Liver (tissue), 9 donors: ENCODE results near the gene STOML1. TPM values are rescaled to one million over a fixed set of nuclear protein-coding genes. Genes with fewer than 3 reads are reported as not detected.
"Not testable (repeated sequence)": the region's sequence is repeated elsewhere in the genome, so short reads cannot be mapped to it uniquely, and the experiment has no call there.

Experiments
- DNase-seq: peaks from one replicate; pipeline ENCODE4 v3.0.0-alpha.2; 2017; ENCODE audit warnings: low spot score
- H3K27ac ChIP-seq, 2 donors: one replicate each; pipeline ENCODE4 v1.7.0; 2013; ENCODE audit warnings: inconsistent platforms in 2 of 2, low read length in 2 of 2, control low read depth in 1 of 2, low read depth in 1 of 2, mild to moderate bottlenecking in 1 of 2
- H3K27me3 ChIP-seq, 4 donors: one replicate each; pipeline versions ENCODE4 v1.6.1 to v1.7.0; 2013; ENCODE audit warnings: low read length in 3 of 4, inconsistent platforms in 1 of 4, mild to moderate bottlenecking in 1 of 4, moderate library complexity in 1 of 4; ENCODE audit not compliant: control insufficient read depth in 4 of 4, insufficient read depth in 4 of 4
- H3K36me3 ChIP-seq, 4 donors: one replicate each; pipeline versions ENCODE4 v1.6.1 to v1.7.0; 2013; ENCODE audit warnings: low read length in 3 of 4, mild to moderate bottlenecking in 3 of 4, low read depth in 1 of 4, moderate library complexity in 1 of 4; ENCODE audit not compliant: control insufficient read depth in 4 of 4, insufficient read depth in 3 of 4
- H3K4me1 ChIP-seq, 4 donors: one replicate each; pipeline versions ENCODE4 v1.6.1 to v1.7.0; 2013; ENCODE audit warnings: low read length in 3 of 4, mild to moderate bottlenecking in 3 of 4, moderate library complexity in 1 of 4; ENCODE audit not compliant: control insufficient read depth in 4 of 4, insufficient read depth in 4 of 4
- H3K4me3 ChIP-seq, 3 donors: one replicate each; pipeline versions ENCODE4 v1.6.1 to v1.7.0; 2013; ENCODE audit warnings: low read length in 3 of 3, control low read depth in 1 of 3, low read depth in 1 of 3, mild to moderate bottlenecking in 1 of 3
- H3K9ac ChIP-seq, 2 donors: one replicate each; pipeline ENCODE4 v1.7.0; 2013; ENCODE audit warnings: low read length in 2 of 2, mild to moderate bottlenecking in 2 of 2, moderate library complexity in 2 of 2, control low read depth in 1 of 2, low read depth in 1 of 2
- H3K9me3 ChIP-seq, 4 donors: one replicate each; pipeline versions ENCODE4 v1.6.1 to v1.7.0; 2013; ENCODE audit warnings: low read length in 3 of 4; ENCODE audit not compliant: control insufficient read depth in 4 of 4
- EGR1 ChIP-seq, 2 donors: IDR thresholded peaks; 2 replicates each; pipeline ENCODE4 v1.6.1; 2016 to 2018; ENCODE audit warnings: antibody characterized with exemption in 2 of 2, low read depth in 2 of 2
- FOXA1 ChIP-seq: IDR thresholded peaks from 2 replicates; pipeline ENCODE4 v1.6.1; 2016; ENCODE audit warnings: antibody characterized with exemption
- FOXA2 ChIP-seq: IDR thresholded peaks from 2 replicates; pipeline ENCODE4 v1.6.1; 2016; ENCODE audit warnings: antibody characterized with exemption
- HNF4A ChIP-seq, 2 donors: conservative IDR thresholded peaks; 2 replicates each; pipeline ENCODE4 v1.6.1; 2016; ENCODE audit warnings: antibody characterized with exemption in 2 of 2, mild to moderate bottlenecking in 2 of 2
- HNF4G ChIP-seq: IDR thresholded peaks from 2 replicates; pipeline ENCODE4 v1.6.1; 2016; ENCODE audit warnings: antibody characterized with exemption
- JUND ChIP-seq, 2 donors: IDR thresholded peaks; 2 replicates each; pipeline ENCODE4 v1.6.1; 2016; ENCODE audit warnings: antibody characterized with exemption in 2 of 2
- NR2F2 ChIP-seq: IDR thresholded peaks from 2 replicates; pipeline ENCODE4 v1.6.1; 2016; ENCODE audit warnings: antibody characterized with exemption
- RAD21 ChIP-seq, 2 donors: IDR thresholded peaks; 2 replicates each; pipeline ENCODE4 v1.6.1; 2016; ENCODE audit warnings: antibody characterized with exemption in 2 of 2, mild to moderate bottlenecking in 2 of 2
- REST ChIP-seq: IDR thresholded peaks from 2 replicates; pipeline ENCODE4 v1.6.1; 2016; ENCODE audit warnings: antibody characterized with exemption, mild to moderate bottlenecking
- RXRA ChIP-seq, 2 donors: IDR thresholded peaks; 2 replicates each; pipeline ENCODE4 v1.6.1; 2017 to 2018; ENCODE audit warnings: antibody characterized with exemption in 2 of 2, mild to moderate bottlenecking in 1 of 2
- SP1 ChIP-seq: IDR thresholded peaks from 2 replicates; pipeline ENCODE4 v1.6.1; 2018; ENCODE audit warnings: antibody characterized with exemption, mild to moderate bottlenecking
- TAF1 ChIP-seq: conservative IDR thresholded peaks from 2 replicates; pipeline ENCODE4 v1.6.1; 2016; ENCODE audit warnings: antibody characterized with exemption, mild to moderate bottlenecking
- YY1 ChIP-seq: IDR thresholded peaks from 2 replicates; pipeline ENCODE4 v1.6.1; 2016; ENCODE audit warnings: antibody characterized with exemption, mild to moderate bottlenecking
- ZBTB33 ChIP-seq: IDR thresholded peaks from 2 replicates; pipeline ENCODE4 v1.6.1; 2016; ENCODE audit warnings: antibody characterized with exemption
- WGBS: extraction: QIAGEN DNeasy Blood & Tissue Kit; methylation state at CpG from one replicate; pipeline ENCODE4 v1.1.7; 2013; 5-methylcytosine and 5-hydroxymethylcytosine counted together
- polyA plus RNA-seq, 2 donors: library from polyadenylated mRNA; stranded (reverse) in 1 of 2; unstranded in 1 of 2; fragments of 200-250 nt in 1 of 2; fragments of >200 nt in 1 of 2; fragmentation: Nextera tagmentation in 1 of 2; extraction: Ambion mirVana in 1 of 2; gene quantifications; one replicate each; pipeline versions ENCODE4 v1.2.1 to v1.2.3, GENCODE V29; 2013 to 2015
- total RNA-seq, 2 donors: library from RNA; depleted of rRNA; stranded (reverse); fragments of >200 nt; gene quantifications; one replicate each; pipeline ENCODE4 v1.2.3, GENCODE V29; 2014
- TF ChIP-seq, protein P1 (sequence below): IDR thresholded peaks from 2 replicates; pipeline ENCODE4 v1.6.1; 2016; ENCODE audit warnings: antibody characterized with exemption
- TF ChIP-seq, protein P2 (sequence below): IDR thresholded peaks from 2 replicates; pipeline ENCODE4 v1.6.1; 2016; ENCODE audit warnings: antibody characterized with exemption
- TF ChIP-seq, protein P3 (sequence below): fragments of 150-350 bp; IDR thresholded peaks from 2 replicates; pipeline ENCODE4 v1.5.1; 2017; ENCODE audit warnings: improper control_type of control experiment, low read depth, low read length; ENCODE audit not compliant: missing input control
- donor health status: healthy.
- donor health status: healthy.
- donor health status: healthy.
- donor health status: healthy.
- donor health status: healthy.

Gene STOML1
- total and polyA plus RNA-seq, 4 donors, result 5.4 to 9.4 (median 6.4) TPM

DNA sequence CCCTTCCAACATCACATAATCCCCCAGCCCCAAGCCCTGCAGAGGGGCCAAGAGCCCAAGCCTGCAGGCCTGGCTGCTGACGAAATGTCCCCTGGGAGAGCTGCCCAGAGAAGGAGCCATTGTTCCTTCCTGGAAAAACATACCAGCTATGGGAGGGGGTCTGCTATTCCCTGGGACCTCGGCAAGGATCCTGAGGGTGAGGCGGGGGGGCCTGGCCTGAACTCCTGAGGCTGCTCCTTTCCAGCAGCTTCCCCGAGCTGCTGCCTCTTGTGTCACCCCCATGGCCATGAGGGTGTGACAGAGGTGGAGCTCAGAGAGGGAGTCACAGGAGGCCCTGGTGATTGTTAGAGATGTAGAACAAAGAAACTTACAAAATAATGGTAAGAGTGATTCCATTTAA, 53.0 kb downstream of the STOML1 start:
- no peaks in the 10 kb centered on the region for H3K9me3 ChIP-seq
- TF ChIP-seq HNF4G (no peak), REST (no peak), ZBTB33 (no peak), SP1 (no peak), NR2F2 (no peak), FOXA2 (no peak), TAF1 (no peak), JUND (IDR thresholded peaks at IDR 0.05) (no peak), FOXA1 (no peak)
- TF ChIP-seq, protein P1, sequence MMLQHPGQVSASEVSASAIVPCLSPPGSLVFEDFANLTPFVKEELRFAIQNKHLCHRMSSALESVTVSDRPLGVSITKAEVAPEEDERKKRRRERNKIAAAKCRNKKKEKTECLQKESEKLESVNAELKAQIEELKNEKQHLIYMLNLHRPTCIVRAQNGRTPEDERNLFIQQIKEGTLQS, result no peak
- TF ChIP-seq, protein P2, sequence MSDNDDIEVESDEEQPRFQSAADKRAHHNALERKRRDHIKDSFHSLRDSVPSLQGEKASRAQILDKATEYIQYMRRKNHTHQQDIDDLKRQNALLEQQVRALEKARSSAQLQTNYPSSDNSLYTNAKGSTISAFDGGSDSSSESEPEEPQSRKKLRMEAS, result no peak
- no peak for DNase-seq
- H3K36me3 ChIP-seq, result no peaks in the 10 kb centered on the region
- no peak overlapping the region for H3K4me3 ChIP-seq
- no peak overlapping the region for H3K9ac ChIP-seq
- 84% methylated on average over 4 of the region's 4 CpGs for WGBS
- H3K27me3 ChIP-seq, result no peaks in the 10 kb centered on the region
- no peak overlapping the region for H3K27ac ChIP-seq
- peaks cover 0 to 8% (median 1%) of the 10 kb centered on the region in 4 donors for H3K4me1 ChIP-seq

GRCh38 chr15:73938516-73938915, 53.6 kb downstream of the STOML1 start:
- DNase-seq, H3K9ac ChIP-seq, H3K27ac ChIP-seq, H3K4me1 ChIP-seq, H3K27me3 ChIP-seq, H3K4me3 ChIP-seq, H3K36me3 ChIP-seq, H3K9me3 ChIP-seq: not testable (repeated sequence)
- 93% methylated on average over 8 of the region's 8 CpGs for WGBS

GRCh38 chr15:73937726-73938125, 54.4 kb downstream of the STOML1 start:
- Histone ChIP-seq H3K4me3 (no peak overlapping the region), H3K27ac (no peak overlapping the region), H3K27me3 (no peaks in the 10 kb centered on the region), H3K36me3 (no peaks in the 10 kb centered on the region), H3K4me1 (peaks cover 0 to 8% (median 1%) of the 10 kb centered on the region in 4 donors), H3K9ac (no peak overlapping the region), H3K9me3 (no peaks in the 10 kb centered on the region)
- no peak for DNase-seq
- 95% methylated on average over 11 of the region's 11 CpGs for WGBS
- TF ChIP-seq, protein P3, sequence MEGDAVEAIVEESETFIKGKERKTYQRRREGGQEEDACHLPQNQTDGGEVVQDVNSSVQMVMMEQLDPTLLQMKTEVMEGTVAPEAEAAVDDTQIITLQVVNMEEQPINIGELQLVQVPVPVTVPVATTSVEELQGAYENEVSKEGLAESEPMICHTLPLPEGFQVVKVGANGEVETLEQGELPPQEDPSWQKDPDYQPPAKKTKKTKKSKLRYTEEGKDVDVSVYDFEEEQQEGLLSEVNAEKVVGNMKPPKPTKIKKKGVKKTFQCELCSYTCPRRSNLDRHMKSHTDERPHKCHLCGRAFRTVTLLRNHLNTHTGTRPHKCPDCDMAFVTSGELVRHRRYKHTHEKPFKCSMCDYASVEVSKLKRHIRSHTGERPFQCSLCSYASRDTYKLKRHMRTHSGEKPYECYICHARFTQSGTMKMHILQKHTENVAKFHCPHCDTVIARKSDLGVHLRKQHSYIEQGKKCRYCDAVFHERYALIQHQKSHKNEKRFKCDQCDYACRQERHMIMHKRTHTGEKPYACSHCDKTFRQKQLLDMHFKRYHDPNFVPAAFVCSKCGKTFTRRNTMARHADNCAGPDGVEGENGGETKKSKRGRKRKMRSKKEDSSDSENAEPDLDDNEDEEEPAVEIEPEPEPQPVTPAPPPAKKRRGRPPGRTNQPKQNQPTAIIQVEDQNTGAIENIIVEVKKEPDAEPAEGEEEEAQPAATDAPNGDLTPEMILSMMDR, result no peak
- TF ChIP-seq JUND (IDR thresholded peaks at IDR 0.05) (no peak), NR2F2 (no peak), ZBTB33 (no peak), FOXA2 (no peak), HNF4G (no peak), RXRA (IDR thresholded peaks at IDR 0.05) (no peak), SP1 (no peak), EGR1 (IDR thresholded peaks at IDR 0.05; ENCODE audit: low read depth in 2 of 2) (no peak), RAD21 (IDR thresholded peaks at IDR 0.05) (no peak), FOXA1 (no peak), YY1 (no peak), TAF1 (no peak), HNF4A (conservative IDR thresholded peaks at IDR 0.05) (no peak)
- TF ChIP-seq, protein P1, result no peak
- TF ChIP-seq, protein P2, result no peak
